Esophagus squamous epithelium (tissue), 4 donors: ENCODE data around the gene CSAD.

Experiments
- CTCF ChIP-seq, 6 experiments: fragments of 450-650 bp in 4 of 6; fragments of 200-600 bp in 2 of 6; sonication (generic) in 2 of 6; IDR thresholded peaks; one replicate each; pipeline ENCODE4 v1.5.1; 2016 to 2019; ENCODE audit warnings: antibody characterized with exemption in 6 of 6, mild to moderate bottlenecking in 4 of 6, moderate library complexity in 4 of 6
- POLR2A ChIP-seq, 4 donors: fragments of 450-650 bp; IDR thresholded peaks; one replicate each; pipeline ENCODE4 v1.6.1; 2017; ENCODE audit warnings: antibody characterized with exemption in 4 of 4, mild to moderate bottlenecking in 4 of 4, moderate library complexity in 3 of 4

GRCh38 chr12:53147653-53148052 lies 33.1 kb downstream of the CSAD start:
- TF ChIP-seq CTCF (IDR thresholded peaks at IDR 0.05) (no peak), POLR2A (IDR thresholded peaks at IDR 0.05) (no peak)
